ENCODE data around the gene PAK5.

Gene PAK5

DNA sequence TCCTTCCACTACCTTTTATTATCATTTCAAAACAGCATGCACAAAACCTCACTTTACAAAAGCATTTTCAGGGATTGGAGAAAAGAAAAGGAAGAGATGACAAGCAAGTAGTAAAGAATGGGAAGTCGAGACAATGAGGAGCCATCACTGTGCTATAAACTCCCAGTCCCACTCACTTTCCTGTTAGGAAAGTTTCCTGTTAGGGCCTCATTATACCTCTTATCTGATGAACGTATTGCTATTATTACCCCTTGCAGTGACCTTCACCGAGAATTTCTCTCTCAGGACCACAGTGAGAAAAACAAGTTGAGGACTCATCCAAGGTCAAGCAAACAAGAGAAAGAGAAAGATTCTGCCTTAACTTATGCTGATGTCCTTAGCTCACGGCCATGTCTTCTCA is 295.7 kb downstream of the PAK5 start:
- no peak for DNase-seq
- intact Hi-C loops (cut with DNase I) = no loop called here

DNA sequence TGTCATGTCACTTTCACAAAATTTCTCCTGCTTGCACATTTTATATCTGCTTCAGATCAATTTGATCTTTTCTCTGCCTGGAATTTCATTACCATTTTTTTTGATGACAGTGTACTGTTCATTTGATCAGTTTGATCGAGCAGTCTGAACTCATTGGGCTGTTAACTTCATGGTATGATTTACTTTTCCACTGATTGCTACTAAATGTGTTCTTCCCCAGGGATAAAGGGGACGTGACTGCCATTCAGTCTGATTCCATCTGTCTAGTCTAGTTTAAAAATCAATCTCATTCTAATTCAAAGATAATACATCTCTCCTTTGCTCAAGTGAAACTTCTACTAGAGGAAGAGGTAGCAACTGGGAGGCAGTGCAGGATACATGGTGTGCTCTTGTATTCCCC is 303.4 kb downstream of the PAK5 start:
- intact Hi-C loops (cut with DNase I) = no loop called here
- no peak for DNase-seq

DNA sequence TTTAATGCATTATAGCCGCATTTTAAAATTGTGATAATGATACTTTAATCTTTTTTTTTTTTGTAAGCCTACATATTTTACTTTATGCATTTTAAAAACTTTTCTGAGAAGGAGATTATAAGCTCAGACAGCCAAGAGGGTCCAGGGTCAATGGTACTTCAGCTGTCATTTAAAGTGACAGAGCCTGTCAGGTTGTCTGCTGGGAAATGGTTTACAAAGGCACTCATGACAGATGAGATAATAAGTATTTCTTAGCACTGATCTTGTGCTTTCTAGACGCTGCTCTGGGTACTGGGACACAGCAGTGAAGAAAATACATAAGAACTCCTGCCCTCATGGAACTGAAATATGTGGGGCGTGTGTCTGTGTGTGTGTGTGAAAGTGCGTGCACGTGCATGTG is 304.9 kb downstream of the PAK5 start:
- no peak for DNase-seq
- intact Hi-C loops (cut with DNase I) = no loop called here

DNA sequence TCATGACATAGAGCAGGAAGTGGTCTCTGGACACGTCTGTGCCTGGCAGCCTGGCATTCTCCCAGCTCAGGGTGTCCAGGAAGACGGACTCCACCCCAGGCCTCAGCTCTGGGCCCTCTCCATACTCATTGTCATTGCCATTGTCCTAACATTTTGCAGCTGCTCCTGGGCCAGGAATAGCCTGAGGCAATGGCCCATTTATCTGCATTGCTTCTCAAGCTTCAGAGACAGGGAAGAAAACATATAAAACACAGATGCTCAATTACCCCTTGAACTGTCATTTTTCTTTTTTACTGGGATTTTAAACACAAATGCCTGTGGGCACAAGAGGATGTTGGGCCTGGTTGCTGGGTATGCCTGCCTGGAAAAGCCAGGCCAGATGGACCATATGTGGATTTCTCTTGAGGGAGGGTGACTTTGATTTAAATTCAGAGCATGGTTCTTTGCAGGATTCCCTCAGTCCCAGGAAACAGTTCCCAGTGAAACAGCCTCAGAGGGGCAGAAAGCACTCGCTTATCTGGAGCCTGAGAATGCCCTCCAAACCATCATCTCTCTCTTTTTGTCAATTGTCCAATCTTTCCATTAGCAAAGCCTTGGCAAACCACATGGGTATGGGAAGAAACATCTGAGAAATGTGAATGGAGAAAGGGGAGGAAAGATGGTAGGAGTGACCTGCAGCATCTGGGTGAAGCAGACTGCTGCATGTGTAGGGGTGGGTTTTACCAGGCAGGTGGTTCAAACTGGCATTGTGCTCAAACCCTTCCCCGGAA is 306.6 kb downstream of the PAK5 start:
- DNase-seq = no peak
- intact Hi-C loops (cut with DNase I) = no loop called here

DNA sequence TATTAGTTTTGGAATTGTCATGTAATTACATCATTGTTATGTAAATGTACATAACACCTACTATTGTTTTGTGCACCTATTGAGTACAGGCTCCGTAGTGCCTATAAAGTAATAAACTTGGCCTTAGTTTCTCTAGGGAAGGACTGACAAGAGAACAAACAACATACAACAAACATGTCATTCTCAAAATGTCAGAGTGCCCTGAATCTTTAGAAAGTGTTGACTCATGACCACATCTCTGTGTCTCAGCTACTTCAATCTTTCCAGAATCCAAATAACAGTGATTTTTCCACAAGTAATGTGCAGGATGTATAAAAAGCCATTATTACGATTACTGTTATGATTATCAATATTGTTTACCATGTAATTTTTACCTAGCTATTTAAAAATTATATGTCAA is 307.3 kb downstream of the PAK5 start:
- DNase-seq = no peak
- intact Hi-C loops (cut with DNase I) = no loop called here

DNA sequence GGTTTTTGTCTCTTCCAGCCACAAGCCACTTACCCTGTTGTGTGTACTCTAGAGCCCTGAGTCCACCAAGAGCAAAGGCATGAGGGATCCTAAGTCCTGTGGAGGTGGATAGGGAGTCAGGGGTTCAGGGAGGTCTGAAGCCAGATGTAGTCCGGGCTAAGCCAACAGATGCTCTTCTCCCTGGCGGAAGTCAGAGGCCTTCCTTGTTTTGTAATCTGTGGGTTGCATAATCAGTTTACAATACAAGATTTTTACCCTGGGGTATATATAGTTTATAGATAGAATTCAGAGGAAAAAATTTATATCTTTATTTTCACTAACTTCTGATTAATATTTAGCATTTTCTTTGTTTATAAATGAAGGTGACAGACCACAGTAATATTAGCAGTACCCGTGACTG is 315.2 kb downstream of the PAK5 start:
- no peak for DNase-seq
- intact Hi-C loops (cut with DNase I) = no loop called here

DNA sequence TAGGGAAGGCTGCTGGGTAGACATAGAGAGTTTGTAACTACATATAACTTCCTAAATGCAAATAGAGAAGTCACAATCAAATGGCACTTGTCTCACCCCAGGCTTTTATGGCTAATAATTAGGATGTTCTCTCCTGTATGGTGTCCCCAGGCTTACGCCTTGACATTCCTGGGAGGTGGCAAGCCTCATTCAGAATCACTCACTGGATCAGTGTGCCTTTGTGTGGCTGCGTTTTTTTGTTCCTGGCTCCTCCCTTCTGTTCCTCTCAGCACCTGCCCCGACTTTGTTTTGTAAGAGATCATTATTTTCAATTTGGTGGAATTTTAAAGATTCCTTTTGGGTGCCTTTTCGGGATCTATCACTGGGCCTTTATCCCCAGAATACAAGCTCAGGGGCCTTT is 318.8 kb downstream of the PAK5 start:
- intact Hi-C loops (cut with DNase I) = no loop called here
- DNase-seq = no peak

DNA sequence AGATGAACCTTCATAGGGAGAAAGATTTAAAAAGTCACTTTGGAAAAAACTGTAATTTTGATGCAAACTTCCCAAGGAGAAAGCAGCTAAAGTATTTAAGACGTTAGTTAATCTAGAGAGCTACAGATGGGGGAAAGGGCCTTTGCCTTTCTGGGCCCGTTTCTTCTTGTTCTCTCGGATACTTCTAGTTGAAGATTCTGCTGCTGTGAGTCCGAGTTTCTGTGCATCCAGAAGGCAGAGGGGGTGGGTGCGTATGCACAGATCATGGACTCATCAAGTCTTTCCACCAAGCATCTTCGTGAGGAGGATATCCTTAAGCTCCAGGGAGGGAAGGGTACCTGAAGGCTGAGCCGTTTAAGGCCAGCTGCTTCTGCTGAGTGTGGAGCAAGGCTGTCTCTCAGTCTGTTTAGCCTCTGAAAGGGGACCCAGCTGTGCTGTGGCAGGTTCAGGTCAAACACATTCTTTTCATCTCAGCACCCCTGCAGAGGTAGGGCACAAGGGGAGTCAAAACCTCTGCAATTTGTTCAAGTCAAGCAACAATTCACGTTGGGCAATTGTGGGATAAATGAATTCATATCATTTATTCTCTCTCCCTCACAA is 320.2 kb downstream of the PAK5 start:
- DNase-seq = no peak
- intact Hi-C loops (cut with DNase I) = no loop called here

DNA sequence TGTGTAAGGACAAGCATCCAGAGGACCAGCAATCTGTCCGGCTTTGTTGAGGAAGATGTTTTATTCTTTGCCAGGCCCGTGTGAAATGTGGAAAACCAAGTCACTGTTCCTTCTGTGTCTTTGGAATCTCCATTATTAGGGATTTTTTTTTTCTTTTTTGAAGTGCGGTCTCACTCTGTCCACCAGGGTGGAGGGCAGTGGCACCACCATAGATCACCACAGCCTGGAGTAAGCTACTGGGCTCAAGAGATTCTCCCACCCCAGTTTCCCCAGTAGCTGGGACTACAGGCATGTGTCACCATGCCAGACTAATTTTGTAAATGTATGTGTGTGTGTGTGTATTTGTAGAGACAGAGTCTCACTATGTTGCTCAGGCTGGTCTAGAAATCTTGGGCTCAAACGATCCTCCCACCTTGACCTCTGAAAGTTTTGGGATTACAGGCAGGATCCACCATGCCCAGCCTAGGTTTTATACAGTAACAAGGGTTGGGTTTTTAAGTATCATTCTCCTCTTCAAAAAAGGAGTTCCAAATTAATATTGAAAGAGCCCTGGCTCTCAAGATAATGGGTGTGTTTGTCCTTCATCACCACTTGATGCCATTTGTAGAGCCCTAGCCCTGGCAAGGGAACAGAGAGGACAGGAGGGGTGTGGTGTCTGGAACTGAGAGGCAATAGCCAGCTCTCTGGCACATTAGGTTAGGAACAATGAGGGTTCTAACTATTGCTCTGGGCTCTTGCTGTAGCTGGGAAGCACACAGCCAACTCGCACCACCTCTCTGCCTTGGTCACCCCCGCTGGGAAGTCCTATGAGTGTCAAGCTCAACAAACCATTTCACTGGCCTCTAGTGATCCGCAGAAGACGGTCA is 321.3 kb downstream of the PAK5 start:
- peak in 1 of 10 donors; percentile 70 for DNase-seq
- intact Hi-C loops (cut with DNase I) = no loop called here

DNA sequence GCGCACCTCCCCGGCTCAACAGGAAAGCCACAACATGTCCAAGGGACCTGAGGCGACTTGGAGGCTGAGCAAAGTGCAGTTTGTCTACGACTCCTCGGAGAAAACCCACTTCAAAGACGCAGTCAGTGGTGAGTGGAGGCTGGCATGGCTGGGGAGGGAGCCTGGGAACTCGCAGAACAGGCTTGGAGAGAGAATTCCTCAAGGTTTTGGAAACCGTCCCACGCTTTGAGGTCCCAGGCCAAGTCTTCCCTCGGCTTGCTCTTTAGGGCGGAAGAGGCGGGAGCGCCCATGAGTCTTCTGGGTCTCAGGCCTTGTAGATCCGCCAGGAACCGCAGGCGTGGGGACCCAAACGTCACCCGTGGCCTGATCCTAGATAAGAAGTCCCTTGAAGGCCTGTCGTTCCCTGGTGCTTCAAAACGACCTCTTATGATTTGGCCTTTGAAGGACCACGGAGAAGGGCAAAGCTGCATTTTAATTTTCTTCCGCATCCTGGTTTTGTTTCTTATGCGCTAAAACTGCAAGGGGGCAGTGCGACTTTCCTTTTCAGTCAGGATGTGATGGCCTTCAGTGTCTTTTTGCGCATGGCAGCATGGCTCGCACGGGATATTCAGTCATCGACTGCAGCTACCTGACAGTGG is 322.5 kb downstream of the PAK5 start:
- intact Hi-C loops (cut with DNase I) = no loop called here
- peak in 3 of 10 donors; percentile 14 to 84 (median 79) for DNase-seq

DNA sequence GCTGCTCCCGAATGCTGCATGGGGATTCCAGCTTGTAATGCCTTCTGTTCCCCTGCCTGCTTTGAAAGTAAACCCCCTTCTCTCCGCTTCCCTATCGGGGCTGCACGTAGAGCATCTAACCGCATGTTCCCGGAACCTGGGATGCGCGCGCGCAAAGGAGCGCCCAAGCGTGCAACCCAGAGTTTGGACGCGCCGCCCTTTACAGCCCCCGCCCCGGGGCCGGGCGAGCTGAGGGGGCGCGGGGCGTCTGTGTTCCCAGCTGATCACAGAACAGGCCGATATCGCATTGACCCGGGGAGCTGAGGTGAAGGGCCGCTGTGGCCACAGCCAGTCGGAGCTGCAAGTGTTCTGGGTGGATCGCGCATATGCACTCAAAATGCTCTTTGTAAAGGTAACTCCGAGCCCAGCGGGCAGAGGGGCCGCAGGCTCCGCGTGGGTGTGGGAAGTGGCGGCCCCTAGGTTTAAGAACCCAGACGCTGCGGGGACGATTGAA is 323.1 kb downstream of the PAK5 start:
- intact Hi-C loops (cut with DNase I) = no loop called here
- peak in 4 of 10 donors; percentile 9 to 82 (median 78) for DNase-seq

DNA sequence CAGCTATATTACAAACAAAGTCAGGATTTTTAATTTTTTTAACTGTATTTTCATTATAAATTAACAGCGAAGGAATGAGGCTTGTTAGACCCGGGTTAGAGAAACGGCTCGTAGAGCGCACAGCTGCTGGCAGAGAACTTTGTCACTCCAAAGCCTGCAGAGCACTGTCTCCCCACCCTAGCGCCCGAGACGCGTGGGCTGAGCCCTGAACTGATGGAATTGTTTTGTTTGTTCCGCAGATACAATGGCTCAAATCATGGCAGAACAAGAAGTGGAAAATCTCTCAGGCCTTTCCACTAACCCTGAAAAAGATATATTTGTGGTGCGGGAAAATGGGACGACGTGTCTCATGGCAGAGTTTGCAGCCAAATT is 323.7 kb downstream of the PAK5 start:
- intact Hi-C loops (cut with DNase I) = no loop called here
- DNase-seq = peak in 1 of 10 donors; percentile 83

DNA sequence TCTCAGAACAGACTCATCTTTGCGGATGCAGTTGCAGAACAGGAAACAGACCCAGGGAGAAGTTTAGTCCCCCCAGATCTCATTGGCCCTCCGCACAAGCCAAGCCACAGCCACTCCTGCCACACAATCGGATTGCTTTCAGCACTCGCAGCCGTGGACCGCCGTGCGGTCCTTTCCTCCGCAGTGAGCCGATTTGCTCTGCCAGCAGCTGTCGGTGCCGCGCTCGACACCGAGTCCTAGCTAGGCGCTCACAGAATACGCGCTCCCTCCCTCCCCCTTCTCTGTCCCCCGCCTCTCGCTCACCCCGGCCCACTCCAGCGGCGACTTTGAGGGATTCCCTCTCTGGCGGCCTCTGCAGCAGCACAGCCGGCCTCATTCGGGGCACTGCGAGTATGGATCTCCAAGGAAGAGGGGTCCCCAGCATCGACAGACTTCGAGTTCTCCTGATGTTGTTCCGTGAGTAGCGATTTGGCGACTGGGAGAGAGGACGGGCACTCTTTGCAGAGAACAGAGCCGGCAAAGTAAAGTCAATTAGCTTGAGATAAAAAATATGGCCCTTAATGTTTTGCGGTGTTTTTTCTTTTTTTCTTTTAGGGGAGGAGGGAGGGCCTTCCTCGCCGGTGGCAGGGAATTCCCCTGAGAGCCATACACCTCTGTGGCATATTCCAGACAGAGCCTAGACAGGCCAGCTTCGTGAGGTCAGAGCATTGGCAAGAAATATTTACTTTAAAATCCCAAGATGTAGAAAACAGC is 324.2 kb downstream of the PAK5 start, which contains the start of gene LAMP5:
Gene LAMP5, plus strand, starts transcription at position 130 of the 753 bp plus-strand sequence. Its CDS starts 263 bp downstream, at position 393.
- intact Hi-C loops (cut with DNase I) = no loop called here
- DNase-seq = peak in 9 of 10 donors; percentile 34 to 90 (median 60)

DNA sequence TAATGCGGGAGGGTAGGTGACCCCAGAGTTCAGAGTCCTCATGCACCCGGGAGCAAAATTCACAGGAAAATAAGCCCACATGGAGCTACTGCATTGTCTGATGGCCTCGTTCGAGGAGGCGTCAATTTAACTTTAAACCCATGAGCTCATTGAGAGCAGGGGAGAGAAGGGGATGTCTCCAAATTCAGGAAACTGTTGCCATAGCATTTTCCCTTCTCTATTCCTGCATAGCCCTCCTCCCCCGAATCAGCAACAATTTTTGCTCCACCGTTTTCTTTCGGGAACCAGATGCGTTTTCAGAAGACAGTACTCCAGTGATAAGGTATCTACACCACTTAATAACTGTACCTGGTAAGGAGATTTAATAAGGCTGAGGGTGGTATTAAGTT is 324.8 kb downstream of the PAK5 start:
- intact Hi-C loops (cut with DNase I) = no loop called here
- no peak for DNase-seq

DNA sequence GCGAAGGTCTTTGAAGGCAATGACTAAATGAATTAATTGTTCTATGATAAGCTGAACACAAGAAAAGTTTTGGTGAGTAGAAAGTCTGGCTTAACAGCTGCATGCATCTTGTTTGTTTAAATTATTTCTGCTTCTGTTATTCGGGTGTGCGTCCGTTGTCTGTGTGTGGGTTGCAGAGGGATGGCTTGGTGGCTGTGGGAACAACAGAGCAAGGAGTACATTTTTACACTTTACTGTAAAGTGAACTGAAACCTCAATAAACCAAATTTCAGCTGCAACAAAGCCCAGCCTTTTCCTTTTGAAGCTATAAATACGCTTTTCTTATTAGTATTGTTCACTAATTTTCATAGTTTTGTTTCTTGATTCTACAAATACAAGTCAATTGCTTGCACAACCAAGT is 328.0 kb downstream of the PAK5 start:
- no peak for DNase-seq
- intact Hi-C loops (cut with DNase I) = no loop called here

DNA sequence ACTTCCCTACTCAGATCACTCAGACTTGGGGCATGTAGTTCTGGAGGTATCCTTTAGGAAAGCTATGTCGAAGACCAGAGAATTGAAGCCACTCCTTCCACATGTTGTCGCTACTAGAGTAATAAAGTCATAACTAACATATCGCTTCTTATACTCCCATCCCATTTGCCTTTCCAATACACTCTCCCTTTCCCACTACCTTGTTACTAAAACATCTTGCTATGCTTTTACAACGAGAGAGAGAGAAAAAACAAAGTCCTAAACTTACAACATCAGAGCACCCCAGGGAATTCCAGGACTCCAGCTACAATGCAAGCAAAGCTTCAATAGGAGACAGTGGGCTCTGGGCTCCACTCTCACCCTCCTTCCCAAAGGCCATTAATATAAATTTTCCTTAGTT is 329.6 kb downstream of the PAK5 start:
- DNase-seq = no peak
- intact Hi-C loops (cut with DNase I) = no loop called here

DNA sequence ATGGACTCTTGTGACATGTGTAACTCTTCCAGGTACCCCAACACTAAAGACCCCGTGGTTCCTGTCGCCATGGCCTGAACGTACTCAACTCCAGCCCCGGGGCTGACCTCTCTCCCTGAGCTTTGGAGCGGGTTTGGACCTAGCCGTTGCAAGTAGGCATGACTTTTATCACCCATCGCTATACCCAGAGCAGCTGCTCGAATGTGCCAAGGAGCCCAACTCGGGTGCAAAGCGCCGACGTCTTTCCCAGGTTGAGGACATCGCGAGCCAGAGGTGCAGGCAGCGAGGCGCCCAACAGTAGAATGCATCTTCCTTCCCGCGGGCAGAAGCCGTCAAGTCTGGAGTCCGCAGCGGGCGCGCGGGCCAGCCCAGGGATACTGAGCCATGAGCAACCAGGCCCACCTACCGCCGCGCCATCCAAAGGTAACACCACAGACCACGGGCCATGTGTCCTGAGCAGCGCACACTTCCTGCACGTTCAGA is 330.1 kb downstream of the PAK5 start:
- peak in 2 of 10 donors; percentile 72 to 82 for DNase-seq

DNA sequence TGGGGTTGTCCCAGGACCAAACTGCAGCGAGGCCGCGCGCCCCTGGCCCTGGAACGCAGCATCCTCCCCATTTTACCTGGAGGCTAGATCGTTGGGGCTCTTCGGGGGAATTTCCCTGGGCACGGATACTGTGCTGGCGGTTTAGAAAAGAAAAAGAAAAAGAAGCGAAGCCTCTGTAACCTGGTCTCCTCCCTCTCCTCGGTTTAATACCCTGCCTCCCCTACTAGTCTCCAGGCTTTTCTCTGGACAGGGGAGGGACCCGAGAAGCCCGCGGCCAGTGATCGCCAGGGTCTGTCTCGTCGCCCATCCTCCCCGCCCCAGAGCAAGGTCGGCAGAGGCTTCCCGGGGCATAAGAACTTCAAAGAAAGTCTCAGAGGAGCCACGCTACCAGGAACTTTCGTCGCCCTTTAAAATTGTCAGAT is 330.6 kb downstream of the PAK5 start:
- intact Hi-C loops (cut with DNase I) = no loop called here
- no peak for DNase-seq

More for the DNA sequence above, 330.1 kb downstream of the PAK5 start:
- intact Hi-C loops (cut with DNase I) = no loop called here

DNA sequence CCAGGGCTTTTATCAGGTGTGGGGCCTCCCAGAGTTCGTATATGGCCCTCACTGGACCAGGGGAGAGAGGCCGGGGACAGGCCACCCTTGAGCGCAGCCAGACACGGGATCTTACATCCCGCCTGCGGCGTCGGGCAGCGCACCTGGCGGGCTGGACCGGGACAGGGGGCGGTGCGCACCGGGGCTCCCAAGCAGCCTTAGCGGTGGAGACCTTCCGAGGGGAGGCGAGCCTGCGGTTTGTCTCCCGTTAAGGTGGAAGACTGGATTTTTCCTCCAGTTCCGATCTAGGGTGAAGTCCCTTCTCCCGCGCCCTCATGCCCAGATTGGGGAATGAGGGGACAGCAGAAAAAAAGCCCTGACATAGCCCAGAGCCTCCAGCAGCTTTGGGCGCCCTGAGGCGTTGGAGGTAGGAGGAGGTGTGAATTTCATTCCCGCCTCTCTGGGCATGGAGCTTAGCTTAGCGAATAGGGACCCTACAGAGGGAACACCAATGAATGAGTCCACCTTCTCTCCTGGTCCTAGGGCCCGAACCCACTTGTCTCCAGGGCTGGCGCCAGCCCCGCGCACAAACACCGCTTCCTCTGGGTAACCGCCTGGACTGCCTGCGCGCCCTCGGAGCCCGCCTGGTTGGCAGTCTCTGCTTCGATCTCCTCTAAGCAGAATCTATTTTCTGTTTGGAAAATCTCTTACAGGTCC is 331.2 kb downstream of the PAK5 start:
- intact Hi-C loops (cut with DNase I) = no loop called here
- peak in 1 of 10 donors; percentile 43 for DNase-seq

Data from posterior cingulate gyrus (tissue), 11 donors.